Measurements from ENCODE around the gene CSPG4.
A peak's percentile ranks its signal among the peaks of the same experiment; 100 is the strongest.
"Not testable (repeated sequence)": the region's sequence is repeated elsewhere in the genome, so short reads cannot be mapped to it uniquely, and the experiment has no call there.

Gene CSPG4

DNA sequence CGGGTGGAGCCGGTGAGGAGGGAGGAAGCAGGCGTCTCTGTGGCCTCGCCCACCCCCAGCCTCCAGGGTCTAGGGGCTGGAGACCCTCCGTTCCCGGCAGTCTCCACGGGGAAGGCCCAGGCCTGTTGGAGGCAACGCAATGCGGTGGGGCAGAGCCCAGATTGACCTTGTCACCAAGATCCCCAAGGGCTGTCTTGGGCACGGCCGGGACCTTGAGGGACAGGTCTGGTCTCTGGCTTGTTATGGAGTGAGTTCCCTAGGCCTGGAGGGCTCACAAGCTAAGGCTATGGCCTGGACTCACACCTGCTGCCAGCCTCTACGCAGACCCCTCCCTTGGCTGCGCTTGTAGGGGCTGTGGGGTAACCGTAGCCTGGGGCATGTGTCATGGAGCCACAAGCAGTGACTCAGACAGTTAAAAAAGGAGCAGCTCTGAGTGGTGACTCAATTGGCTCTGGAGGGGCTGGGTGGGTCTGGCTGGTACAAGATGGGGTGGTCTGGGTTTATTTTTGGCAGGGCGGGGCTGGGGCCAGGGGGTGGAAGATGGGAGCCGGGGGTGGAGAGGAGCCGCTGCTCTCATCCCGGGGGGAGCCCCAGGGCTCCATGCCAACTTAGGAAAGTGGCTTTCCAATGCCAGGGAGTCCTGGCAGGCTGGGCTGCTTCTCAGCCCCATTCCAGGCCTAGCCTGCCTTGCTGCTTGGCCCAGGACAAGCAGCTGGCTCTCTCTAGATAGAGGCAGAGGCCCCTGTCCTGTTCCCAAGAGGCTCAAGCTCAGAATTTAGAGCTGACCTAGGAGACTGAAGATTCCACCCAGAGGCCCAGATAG lies 9.0 kb downstream of the CSPG4 start:
- not testable (repeated sequence) for DNase-seq

DNA sequence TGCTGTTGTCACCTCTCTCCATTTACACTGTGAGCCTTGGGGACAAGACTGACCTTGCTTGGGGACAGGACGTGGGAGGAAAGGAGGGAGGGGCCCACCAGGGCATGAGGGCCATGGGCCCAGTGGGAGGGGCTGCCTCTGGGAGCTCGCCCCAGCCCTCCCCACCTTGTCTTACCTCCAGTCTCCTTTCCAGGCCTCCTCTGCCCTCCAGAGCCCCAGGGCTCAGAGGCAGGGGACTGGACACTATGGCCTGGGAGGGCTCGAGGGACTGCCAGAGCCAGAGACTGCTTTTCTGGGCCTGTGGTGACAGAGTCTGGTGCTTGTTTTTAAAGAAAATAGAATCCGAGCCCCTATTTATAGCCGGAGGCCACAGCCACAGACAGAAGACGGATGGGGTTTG lies 10.2 kb downstream of the CSPG4 start:
- DNase-seq = no peak

DNA sequence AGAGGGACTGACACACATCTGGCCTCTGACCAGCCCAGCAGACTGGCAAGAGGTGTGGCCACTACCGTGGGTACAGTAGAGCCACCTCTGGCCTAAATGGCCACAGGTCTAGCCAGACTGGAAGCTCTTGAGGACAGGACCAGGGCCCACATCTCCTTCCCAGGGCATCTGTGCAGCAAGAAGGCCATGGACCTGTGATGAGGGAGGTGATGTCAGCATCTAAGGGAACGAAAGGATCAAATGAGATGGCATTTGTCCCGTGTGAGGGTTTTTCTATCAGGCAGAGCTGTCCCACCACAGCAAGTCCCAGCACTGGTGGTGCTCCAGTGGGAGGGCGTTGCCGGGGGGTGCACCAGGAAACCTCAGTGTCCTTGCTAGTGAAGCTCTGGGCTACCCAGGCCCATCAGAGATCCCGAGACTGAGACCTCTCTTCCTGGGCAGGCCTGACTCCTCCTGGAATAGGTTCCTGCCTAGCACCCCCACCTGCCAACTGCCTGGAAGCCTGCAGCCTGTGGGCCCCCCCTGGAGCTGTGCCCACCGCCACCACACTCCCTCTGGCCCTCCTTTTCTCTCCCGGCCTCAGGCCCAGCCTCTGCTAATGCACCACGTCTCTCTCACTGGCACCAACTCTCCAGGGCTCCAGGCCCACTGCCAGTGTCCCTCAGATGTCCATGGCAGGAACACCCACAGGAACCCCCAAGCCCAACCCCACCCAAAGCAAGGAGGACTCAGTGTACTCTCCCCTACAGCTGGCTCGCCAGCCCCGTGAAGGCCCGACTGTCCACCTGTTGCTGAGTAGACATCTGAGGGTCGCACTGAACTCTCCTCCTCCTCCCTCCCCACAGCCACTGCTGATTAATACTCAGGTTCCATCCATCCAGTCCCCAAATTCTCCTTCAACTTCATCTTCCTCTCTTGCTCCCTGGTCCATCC lies 11.3 kb downstream of the CSPG4 start:
- not testable (repeated sequence) for DNase-seq

DNA sequence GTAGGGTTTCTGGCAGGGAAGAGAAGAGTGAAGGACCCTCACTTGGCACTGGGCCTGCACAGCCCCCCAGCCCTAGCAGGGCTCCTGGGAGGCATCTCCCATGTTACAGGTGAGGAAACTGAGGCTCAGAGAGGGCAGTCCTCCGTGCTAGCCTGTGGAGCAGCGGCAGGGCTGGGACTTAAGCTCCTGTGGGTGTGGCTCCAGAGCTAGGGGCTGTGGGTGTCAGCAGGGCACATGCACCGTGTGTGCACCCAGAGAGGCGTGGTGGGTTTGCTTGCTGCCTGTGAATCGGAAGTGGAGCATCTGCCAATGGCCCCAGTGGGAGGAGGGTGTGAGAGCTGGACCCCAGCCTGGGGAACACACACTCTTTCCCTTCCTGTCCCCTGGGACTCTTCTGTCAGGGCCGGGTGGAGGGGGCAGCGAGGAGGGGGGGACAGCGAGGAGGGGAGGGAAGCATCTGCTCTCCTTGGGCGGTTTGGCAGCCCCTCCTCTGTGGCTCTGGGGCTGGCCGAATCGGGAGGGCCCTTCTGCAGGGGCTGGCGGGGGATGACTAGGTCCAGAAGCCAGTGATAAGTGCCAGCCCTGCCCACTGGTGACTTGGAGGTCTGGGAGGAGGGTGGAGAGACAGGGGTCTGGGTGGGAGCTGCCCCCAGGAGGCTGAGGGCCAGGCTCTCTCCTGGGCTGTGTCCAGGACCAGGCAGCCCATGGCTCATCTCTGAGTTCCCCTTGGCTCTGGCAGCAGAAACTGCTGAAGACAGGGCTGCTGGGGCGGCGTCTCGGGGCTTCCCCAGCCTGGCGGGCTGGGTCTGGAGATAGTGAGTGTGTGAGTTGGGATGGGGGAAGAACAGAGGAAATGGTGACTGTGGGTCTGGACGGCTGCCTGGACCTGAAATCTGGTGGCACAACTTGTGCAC lies 12.4 kb downstream of the CSPG4 start:
- DNase-seq = peak; percentile 87

DNA sequence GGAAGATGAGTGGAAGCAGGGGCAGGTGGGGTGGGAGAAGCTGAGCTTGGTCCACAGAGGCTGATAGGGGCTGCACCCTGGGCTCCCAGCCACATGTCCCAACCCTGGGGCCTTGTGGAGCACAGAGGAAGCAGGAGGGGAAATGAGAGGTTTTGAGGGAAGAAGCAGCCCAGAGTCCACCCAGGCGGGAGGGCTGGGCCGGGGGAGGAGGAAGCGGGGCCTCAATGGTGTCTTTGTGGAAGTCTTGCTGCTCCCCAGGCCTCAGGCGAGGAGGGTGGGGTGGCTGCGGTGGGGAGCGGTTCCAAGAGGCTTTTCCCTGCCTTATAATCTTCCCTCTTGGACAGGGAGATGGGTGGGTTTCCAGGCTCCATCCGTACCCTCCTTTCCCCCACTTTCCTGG lies 13.1 kb downstream of the CSPG4 start:
- DNase-seq = peak; percentile 86

DNA sequence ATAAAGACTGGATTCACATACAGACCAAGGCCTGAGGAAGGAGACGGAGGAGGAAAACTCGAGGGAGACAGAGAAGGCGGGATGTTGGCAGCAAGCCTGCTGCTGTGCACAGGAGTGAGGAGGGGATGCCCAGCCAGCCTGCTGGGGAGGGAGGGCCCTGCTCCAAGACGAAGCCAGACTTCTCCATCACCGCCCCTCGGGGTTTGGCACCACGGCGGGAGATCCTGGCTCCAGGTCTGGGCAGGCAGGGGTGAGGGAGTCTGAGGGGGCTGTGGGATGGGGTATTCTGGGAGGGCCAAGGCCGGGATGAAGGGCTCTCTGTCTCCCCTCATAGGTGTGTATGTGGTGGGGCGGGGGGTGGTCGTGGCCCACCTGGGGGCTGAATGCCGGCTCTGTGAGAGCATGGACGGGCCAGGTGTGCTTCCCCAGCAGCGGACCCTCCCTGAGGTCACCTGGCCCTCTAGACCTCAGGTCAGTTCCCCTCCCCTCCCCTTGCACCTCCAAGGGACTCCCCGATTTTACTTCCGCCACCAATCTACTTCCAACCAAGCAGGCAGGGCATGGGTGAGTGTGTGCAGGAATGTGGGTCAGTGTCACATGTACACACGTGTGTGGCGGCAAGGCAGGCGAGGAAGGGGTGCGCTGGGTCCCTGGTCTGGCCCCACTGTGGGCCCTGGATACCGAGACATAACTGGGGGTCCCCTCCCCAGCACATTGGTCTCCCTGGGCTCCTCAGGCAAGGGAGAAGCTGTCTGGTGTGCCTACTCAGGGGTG lies 14.5 kb downstream of the CSPG4 start:
- DNase-seq = peak; percentile 68

DNA sequence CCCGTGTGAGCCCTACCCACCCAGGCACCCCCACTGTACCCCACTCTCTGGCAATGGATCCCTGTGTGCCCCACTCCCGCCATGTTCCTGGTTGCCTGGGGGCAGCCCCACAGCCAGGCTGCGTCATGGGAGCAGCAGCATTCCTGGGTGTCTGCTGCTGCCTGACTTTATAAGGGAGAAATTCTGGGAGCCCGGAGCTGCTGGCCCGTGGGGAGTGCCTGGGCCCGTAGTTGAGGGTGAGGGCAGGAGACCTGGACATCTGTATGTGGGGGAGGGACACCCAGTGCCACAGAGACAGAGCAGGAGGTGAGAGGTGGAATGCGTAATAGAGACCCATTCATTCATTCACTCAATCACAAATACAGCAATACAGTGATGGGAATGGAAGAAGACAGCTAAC lies 15.1 kb downstream of the CSPG4 start:
- DNase-seq = no peak

DNA sequence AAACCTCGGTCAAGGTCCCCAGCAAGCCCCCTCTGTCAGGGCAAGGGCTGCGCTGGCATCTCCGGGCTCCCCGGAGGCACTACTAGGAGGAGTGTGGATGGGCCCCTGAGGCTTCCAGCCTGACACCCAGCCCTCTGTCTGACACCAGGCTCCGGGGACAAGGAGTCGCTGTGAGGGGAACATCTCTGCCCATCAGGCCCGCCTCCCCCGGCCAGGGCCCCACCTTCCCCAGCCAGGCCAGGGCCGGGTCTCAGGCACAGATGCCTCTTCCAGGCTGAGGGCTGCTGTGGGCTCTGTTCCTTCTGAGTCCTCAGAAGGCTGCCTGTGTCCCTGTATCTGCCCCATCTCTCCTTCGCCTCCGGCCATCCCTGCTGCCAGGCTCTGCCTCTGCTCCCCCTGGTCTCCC lies 15.8 kb downstream of the CSPG4 start:
- DNase-seq = no peak

DNA sequence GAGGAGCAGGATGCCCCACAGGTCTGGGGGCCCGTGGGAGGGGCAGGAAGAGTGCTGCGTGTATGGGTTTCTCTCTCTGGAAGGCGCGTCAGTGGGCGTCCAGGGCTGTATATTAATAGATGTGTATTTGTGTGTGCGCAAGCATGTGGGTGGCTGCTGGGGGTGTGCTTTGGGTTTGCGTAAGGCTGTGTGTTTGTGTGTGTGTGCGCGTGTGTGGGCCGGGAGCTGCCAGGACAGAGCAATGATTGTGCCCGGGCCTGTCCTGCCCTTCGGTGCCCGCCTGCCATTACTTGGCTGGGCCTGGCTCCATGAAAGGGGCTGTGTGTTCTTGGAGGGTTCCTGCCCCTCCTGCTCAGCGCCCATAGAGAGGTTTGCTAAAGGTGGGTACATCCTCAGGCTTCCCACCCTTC lies 16.3 kb downstream of the CSPG4 start:
- peak; percentile 81 for DNase-seq

DNA sequence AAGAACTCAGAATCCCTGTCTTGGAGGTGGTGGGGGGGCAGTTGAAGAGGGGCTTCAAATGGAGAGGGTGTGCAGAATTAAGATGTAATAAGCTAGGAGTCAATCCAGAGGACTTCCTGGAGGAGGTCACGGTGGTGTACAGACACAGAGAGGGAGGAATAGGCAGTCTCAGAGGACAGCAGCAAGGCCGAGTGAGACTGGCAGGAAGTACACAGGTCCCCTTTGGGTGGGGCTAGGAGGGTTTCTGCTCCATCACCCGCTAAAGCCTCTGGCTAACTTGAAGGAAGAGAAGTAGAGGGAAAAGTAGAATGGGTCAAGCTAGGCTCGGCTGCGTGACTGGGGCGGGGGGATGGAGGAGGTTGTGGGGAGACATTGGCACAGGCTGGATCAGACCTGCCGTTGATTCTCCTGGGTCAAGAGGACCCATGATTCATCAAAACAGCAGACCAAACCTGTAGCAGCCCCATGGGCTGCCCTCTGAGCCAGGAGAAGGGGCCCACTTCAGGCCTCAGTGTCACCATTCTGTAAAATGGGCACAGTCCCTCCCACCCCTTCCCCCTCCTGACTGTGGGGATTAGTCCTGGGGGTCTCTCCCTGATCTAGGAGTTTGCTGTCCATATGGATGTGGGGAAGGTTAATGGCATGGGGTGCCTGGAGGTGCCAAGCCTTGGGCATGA lies 16.9 kb downstream of the CSPG4 start:
- no peak for DNase-seq

DNA sequence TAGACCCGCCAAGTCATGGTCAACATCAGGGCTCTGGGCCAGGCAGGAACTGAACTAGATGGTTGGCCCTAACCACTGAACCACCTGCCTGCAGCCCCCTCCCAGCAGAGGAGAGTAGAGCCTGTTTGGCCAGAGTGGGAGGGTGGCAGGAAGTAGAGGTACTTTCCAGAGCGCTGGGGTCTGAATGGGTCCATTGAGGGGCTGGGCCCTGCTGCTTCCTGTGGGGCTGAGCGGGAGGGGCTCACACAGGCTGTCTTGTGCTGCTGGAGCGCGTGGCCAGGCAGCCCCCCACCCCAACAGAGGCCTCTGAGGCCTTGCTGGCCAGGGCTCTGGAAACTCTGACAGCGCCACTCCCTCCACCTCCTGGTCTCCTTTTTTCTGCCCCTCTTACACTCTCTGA lies 17.4 kb downstream of the CSPG4 start:
- peak; percentile 86 for DNase-seq

DNA sequence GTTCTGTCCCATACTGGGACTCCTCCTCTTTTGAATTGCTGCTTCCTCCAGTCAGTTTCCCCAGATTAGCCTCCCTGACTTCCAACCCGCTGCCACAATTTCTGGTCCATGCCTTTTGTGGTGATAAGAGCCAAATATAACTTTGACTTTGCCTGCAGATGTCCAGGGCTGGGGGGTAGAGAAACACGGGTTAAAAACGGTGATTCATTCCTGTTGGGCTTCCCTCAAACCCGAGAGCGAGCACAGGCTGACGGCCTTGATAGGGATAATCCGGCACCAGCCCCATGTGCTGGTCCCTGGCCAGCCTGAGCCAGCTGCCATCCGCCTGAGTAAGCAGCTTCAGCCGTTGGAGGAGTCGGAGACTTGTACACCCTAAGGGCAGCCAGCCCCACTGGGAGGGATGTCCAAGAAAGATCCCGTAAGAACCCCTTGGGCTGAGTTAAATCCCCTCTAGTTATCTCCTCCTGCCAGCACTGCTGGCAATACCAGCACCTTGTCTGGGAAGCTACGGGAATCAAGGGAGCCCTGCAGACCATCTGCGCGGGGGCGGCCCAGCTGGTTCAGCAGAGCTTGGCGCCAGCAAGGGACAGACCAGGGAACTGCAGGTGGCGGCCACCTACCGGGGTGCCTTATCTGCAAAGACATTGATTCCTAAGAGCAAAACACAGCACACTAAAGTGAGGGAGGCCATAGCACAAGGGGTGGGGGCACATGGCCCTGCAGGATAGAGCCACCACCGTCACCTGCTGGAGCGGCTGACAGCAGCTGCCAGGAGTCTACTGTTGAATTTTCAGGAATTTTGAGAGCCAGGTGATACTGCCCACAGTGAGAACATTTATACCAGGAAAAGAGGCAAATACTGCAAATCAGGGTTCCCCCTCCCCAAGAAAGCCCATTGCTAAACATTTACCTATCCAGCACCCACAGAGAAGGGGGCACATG lies 18.1 kb downstream of the CSPG4 start:
- peak; percentile 91 for DNase-seq

DNA sequence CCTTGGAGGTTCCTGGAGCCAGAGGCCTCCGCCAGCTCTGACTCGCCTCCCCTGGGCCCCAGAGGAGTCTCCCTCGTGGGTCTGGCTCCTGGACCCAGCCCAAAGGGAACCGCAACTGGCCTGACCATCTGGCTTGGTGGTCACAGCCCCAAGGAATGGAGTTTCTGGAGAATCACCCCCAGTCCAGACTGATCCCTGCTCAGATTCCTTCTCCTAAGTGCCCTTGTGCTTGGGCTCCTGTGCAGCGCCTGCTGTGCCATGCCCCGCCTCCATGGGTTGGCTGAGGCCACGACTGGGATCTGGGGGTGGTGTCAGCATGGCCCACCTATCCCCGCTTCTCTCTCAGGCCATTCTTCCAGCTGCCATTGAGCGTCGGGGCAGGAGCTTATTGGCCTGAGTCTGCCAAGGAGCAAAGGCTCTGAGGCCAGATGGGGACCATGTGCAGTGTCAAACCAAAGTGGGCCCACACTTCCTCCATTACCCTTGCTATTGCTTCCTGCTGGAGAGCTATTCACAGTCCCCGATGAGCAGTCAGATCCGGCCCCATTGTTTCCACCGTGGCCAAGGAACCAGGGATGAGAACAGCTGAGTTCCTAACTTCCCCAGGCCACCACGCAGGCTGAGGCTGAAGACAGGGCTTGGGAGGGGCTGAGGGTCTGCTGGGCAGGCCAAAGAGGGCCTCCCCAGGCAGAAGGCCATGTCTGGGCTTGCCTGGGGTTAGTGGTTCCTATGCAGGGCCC lies 19.0 kb downstream of the CSPG4 start:
- peak; percentile 63 for DNase-seq

DNA sequence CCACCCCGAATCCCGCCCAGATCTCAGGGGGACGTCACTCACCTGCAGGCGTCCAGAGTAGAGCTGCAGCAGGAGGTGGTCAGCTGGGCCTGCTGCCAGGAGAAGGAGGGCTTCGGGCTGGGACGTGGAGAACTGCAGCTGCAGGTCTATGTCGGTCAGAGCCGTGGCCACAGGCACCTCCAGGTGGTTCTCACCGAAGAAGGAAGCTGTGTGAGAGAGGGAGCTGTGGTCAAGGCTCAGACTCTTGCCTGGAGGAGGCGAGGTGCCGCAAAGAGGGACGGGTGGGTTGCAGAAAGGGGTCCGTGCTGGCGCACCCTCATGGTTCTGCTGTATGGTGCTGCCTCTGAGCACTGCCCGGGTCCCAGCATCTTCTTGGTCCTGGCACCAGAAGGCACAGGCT lies 19.6 kb downstream of the CSPG4 start:
- not testable (repeated sequence) for DNase-seq

DNA sequence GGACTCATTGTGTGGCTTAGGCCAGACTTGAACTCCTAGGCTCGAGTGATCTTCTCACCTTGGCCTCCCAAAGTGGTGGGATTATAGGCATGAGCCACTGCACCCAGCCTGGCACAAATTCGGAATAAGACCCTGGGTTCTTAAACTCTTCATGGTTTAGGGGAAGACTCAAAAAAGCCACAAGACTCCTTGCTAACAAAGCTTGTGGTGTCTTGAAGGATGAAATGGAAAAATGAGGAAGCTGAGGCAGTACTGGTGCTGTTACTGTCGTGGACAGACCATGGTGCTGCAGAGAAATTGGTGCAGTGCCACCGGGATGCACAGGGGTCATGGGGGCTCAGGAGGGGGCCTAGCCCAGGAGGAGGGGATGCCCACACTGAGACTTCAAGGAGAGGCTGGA lies 20.3 kb downstream of the CSPG4 start:
- not testable (repeated sequence) for DNase-seq

DNA sequence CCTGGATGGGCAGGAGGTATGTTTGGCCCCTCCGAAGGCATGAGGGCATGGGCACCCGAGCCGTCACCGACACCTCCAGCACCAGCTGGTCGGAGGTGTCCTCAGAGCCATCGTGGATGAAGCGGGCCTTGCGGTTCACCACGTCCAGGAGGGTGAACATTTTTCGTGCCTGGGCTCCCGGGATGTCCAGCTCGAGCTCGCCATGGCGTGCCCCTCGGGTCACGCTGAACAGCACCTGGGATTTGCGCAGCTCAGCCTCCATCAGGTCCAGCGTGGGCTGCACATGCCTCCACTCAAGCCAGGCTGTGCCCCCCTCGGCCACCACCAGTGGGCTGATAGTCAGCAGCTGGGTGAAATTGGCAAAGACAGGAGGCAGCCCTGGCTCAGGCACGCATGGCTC lies 23.2 kb downstream of the CSPG4 start:
- not testable (repeated sequence) for DNase-seq

DNA sequence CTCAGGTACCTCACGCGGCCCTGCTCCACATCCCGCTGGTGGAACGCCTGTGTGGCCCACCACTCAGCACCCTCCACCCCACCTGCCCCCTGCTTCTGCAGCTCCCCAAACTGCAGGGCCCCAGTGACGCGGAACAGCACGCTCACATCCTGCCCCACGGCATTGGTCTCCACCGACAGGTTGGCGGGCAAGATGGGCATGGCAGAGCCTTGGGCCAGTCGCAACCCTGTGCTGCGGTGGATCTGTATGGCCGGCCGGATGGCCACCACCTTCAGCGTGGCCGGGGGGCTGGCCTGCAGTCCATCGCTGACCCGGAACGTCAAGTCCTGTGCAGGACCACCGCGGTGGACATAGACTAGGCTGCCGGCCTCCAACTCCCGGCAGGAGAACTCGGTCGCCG lies 23.8 kb downstream of the CSPG4 start:
- DNase-seq = no peak

DNA sequence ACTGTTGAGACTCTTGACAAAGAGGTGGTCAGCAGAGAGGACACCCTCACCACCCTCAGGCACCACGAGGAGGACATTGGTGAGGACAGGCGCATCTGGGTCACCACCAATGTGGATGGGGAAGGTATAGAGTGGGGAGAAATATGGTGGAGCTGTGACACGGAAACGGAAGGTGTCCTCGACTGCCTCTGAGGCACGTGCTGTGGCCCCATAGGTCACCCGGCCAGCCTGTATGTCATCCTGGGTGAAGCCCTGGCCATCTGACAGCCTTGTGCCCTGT lies 24.4 kb downstream of the CSPG4 start:
- DNase-seq = no peak

DNA sequence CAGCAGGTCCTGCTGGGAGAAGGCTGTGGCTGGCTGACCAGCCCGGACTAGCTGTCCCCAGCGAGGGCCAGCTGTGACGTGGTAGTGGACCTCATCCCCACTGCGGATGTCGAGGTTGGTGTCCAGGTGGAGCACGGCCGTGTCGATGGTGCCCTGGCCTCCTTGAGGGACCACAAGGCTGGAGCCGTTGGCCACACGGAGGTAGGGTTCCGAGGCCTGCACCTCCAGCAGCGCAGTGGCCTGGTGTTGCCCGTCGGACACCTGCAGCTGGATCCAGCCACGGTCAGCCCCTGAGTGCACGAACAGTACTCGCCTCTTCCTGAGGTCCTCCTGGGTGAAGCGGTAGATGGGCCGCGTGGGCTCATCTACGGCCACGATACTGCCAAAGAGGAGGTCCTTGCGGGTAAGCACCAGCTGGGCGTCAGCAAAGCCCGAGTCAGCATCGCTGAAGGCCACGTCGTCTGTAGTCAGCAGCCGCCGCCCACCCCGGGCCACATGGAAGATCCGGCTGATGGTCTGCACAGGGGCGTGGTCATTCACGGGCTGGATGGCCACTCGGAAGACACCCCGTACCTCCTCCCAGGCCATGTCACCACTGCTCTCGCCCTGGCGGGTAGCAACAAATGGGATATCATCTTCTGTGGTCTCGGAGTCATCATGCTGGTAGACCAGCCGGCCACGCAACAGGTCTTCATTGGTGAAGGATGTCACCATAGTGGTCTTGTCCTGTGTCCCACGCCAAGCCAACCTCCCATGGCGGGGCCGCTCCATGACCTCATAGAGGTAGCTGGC lies 25.0 kb downstream of the CSPG4 start:
- DNase-seq = no peak
